GM19372 (cell line): ENCODE data around the gene NBAS.

Source experiments
- ATAC-seq: cut with Tn5 transposase; IDR thresholded peaks from one replicate; pipeline ENCODE4 v1.9.1; 2021; ENCODE audit warnings: mild to moderate bottlenecking, low read depth, moderate library complexity; ENCODE audit not compliant: unreplicated experiment

NBAS gene

DNA sequence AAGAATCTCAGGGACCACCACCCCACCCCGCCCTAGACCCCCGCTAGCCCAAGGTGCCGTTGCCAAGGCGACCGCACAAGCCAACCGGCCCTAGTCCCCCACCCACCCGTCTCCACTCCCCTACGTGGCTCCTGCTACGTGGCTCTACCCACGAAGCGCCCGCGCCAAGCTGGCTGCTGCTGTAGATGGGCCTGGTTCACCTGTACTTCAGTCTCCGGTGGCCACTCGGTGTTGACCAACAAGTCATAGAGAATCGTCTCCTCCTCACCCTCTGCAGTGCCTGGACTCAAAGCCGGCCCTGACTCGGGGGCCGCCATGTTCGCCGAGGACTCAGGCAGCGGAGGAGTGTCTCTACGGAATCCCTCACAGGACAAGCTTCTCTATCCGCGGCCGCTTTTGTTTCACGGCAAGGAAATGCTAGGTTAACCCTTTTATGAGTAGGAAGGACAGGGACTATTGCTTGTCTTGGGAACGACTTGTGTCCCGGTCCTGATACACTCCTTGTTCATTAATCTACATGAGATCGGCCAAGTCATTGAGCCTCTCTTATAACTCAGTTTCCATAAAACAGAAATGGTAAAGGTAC lies at the start of gene NBAS:
TSS of gene NBAS (minus strand) at position 347 of the 586 bp plus-strand sequence. CDS start at position 317, 30 bp downstream.
- ATAC-seq, result peak; percentile 85

DNA sequence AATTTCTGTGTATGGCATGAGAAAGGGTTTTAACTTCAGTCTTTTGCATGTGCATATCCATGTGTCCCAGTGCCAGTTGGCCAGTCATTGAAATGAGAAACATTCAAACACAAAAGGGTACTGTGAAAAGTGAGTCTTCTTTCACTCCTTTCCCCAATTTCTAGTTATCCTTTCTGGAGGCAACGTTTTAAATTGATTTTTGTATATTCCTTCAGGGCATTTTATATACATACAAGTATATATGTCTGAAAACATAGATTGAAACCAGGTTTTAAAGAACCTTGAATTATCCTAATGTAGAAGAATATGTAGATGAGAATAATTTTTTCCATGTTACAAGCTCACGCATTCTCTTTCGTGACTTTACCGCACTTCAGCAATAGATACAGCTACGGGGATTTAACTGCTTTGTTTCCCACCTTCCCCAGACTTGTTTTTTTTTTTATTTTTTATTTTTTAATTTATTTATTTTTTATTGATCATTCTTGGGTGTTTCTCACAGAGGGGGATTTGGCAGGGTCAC lies 49.4 kb upstream of the NBAS start:
- no peak for ATAC-seq

DNA sequence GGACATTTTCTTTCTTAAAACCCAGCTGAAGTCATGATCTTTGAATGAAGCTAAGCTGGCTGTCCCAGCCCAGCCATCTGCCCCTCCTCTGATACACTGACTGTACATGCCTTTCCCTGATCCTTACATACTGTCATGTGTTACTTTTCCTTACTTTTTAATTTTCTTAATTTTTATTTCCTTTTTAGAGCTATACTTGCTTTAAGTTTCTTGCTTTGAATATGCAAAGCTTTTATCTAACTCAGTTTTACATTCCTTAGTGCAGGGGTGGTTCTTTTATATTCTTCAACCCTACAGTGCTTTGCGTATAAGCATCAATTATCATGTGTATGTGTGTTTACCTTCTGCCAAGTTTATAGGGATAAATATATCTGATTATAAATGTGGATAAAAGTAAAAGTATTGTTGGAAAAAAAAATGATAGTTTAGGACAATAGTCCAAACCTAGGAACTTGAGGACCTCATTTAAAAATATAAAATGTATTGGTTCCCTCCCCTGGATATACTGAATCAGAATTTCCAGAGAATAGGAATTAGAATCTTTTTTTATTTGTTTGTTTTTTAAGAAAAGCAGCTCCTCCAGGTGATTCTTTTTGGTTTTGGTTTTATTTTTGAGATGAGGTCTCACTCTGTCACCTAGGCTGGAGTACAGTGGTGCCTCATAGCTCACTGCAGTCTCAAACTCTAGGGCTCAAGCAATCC lies 48.4 kb upstream of the NBAS start:
- ATAC-seq, result no peak

DNA sequence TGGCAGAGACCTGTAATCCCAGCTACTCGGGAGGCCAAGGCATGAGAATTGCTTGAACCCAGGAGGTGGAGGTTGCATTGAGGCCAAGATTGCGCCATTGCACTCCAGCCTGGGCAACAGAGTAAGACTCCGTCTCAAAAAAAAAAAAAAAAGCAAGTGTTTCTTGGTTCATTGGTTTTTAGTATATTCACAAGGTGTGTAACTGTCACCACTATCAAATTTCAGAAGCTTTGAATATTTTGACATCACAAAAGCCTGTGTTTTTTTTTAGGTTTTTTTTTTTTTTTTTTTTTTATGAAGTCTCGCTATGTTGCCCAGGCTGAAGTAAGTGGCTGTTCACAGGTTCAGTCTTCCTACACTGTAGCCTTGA lies 47.2 kb upstream of the NBAS start:
- no peak for ATAC-seq

DNA sequence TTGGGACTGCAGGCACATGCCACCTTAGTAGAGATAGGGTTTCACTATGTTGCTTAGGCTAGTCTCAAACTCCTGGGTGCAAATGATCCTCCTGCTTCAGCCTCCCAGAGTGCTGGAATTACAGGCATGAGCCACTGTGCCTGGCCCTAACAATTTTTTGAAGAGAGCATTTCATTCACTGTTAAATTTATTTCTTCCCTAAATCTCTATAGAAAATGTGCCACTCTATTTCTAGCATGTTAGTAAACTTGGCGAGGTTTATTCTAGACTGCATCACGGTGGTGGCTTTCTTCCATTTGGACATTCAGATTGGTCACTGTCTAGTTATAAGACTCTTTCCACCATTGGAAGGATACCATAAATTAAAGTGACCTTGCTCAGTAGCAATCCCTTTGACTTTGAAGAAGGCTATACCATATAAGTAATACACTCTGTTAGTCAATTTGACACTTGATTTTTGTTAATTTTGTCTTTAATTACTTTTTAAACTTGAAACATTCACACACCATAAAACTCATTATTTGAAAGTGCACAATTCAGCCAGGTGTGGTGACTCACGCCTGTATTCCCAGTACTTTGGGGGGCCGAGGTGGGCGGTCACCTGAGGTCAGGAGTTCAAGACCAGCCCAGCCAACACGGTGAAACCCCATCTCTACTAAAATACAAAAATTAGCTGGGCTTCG lies 46.7 kb upstream of the NBAS start:
- ATAC-seq, result no peak

DNA sequence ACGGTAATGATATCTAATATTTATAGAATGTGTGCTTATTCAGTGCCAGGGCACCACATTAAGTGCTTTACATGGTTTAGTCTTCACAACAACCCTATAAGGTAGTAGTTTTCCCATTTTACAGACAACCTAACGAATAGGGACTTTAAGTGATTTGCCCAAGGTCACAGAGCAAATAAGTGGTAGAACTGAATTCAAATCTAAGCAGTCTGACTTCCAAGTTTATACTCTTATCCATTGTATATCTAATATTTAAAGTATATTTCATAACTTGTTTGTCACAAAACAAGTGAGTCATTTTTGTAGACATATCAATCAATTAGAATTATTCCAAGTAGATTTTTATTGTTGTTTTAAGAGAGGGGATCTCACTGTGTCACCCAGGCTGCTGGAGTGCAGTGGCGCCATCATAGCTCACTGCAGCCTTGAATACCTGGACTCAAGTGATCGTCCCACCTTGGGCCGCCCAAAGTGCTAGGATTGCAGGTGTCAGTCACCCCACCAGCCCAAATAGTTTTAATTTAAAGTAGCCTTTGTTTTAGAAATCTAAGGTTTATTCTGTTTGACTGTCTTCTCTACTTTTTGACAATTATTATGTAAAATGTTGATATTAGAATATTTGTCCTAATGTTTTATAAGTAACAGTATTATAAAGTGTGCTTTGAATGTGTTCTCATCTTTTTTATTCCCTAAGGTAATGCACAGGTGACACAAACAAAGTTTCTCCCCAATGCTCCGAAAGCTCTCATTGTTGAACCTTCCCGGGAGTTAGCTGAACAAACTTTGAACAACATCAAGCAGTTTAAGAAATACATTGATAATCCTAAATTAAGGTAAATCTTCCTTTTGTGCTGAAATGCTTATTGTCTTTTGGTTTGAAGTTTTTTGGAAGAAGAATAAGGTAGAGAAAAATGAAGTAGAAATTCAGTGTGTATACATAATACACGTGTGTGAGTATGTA lies 45.6 kb upstream of the NBAS start:
- ATAC-seq, result no peak

DNA sequence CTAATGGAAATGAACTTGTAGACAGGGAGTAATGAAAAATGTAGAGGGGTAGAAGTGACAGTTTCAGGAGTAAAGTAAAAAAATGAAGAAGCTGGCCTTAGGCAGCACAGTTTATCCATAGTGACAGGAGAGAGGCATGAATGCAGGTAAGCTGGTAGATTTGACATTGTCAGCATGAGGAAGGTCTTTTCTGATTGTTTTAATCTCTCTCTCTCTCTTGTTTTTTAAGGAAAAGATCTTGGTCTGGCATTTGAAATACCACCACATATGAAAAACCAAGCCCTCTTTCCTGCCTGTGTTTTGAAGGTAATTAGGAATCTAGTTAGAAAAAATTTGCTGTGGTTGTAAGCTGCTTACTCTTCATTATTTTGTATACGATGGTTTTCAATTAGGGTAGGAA lies 44.6 kb upstream of the NBAS start:
- ATAC-seq, result no peak

DNA sequence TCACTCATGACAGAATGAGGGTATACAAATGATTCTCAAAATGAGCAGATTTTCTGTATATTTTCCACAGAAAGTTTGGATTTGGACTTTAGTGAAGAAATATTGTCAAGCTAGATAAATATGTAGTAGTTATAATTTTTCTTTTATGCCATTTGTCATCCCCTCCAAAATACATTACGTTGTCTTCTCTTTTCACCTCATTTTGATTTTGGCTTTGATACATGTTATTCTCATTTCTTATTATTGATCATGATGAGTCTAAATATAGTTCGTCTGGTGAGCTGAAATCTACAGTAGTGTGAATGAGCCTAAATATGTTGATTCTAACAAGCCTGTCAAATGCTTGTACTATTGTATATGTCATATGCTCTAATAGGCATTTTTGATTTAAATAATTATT lies 42.8 kb upstream of the NBAS start:
- ATAC-seq, result no peak

DNA sequence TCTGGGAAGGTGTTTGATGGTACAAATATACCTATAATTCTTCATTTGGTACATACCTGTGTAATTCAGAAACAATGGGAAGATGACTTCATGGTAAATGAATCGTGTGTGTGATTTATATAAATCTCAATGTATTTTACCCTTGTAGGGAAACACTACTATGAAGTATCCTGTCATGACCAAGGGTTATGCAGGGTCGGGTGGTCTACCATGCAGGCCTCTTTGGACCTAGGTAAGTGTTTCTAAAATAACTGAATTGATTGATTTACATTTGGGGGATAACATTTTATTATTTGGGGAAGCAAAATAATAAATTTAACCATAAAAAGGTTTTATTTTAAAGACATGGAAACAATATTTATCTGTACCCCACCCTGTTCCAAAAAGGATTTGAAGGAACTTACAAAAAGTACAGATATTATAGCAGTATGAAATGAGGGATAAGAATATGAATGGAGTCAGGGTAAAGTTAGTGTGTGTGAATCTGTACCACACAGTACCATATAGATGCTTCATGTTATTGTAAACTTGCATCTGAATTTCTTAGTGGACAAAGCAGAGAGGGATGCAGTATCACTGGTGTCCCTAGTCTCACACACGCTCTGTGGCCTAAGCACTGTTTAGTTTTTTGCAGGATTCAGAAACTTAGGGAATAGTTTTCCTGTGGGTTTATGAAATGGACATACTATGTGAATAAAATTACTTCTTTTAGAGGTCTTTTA lies 42.1 kb upstream of the NBAS start:
- no peak for ATAC-seq

DNA sequence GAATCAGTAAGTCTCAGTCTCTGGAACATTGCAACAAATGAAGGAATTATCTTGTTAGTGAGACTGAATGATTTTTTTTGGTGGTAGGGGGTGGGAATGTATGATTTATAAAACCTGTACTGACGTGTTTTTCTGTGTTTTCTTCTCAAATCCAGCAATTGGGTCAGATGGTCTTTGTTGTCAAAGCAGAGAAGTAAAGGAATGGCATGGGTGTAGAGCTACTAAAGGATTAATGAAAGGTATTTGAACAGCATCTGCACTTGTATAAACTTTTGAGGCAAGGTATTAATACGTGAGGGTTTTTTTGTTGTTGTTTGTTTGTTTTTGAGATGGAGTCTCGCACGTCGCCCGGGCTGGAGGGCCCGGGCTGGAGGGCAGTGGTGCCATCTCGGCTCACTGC lies 41.3 kb upstream of the NBAS start:
- no peak for ATAC-seq

DNA sequence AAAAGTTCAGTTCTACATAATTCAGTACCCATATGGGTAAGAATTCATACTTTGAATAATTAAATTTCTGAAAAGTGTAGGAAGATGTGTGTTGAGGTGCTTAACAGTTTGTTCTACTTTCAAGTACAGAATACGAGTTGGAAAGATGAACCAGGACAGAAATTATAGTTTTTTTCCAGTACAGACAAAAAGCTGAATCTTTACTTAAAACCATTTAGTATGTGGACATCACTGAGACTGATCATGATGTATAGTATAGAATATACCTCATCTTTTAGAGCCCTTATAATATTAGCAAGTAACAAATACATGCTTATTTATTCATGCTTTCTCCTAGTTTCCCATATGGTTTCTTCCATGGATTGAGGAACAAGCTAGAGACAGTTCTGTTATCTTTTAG lies 40.5 kb upstream of the NBAS start:
- ATAC-seq, result no peak

DNA sequence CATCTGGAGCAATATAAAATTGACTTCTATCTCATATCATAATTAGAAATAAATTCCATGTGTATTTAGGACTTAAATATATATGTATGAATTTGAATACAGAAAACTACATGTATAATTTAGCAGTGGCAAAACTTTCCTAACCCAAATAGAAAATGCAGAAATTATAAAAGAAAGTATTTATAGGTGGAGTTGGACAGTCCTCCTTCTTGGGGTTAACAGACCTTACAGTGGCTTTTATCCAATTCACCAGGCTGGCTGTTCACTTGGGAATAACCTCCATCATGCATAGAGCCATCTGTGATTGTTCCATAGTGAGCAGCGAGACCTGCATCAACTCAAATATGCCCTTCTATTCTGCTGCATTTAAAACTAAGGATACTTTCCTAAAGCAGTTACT lies 38.9 kb upstream of the NBAS start:
- ATAC-seq, result no peak

DNA sequence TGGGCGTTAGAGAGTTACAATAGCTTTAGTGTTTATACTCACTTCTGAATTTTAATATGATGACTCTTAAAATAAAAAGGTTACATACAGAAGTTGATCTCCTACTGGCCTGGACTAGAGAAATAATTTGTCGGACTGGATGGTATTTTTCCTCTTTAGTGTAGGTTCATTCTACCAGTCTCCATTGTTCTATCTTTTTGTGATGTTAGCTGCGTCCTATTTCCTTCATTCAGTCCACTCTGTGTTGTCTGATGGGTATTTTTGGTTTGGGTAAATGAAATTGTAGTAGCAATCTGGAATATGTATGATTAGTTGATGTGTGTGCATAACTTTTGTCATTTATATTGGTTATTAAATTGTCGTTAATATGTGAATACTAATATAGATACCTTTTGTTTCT lies 35.8 kb upstream of the NBAS start:
- no peak for ATAC-seq

DNA sequence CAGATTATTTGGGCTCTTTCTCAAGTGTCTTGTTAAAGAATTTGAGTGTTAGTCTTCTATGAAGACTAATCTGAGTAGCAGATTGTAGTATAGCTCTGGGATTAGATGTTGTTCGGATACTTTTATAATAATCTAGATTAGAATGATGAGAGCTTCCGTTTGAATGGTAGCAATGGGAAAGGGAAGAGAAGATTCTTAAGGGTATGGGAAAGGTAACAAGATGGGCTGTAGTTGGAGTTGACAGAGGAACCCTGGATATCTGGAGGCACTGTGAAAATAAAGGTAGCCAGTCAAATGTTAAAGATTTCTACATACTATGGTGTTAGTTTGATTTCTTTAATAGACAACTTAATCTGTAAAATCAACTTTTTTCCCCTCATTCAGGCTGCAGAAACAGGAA lies 35.2 kb upstream of the NBAS start:
- ATAC-seq, result no peak

DNA sequence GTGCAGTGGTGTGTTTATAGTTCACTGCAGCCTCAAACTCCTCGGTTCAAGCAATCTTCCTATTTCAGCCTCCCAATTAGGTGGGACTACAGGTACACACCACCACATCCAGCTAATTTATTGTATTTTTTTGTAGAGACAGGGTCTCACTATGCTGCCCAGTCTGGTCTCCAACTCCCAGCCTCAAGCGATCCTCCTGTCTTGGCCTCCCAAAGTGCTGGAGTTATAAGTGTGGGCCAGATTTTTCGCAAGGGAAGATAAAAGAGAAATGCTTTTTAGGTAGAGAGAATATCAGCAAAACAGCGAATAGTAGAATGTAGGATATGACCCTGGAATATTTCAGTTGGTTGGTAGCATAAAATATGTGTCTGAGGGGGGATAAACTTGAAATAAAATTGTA lies 34.8 kb upstream of the NBAS start:
- no peak for ATAC-seq

DNA sequence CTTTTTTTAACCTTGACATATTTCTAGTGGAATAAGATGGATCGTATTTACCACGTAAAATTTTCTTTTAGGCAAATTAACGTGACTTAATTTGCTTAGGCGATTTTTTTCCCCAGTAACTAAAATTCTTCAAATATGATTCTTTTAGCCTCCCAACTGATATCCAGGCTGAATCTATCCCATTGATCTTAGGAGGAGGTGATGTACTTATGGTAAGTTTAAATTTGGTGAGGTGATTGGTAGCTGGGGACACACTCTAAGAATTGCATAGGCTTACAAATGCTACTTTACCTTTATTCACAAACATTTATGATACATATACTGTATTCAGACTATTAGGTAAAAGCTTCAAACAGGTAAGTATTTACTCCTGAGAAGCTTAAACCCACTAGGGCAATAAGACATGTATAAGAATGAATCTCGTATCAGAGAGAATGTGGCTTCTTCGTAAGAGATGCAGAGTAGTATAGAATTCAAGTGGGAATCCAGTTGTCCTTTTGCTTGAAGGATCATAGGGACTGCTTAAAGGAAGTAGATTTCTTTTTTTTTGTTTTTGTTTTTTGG lies 34.3 kb upstream of the NBAS start:
- no peak for ATAC-seq

DNA sequence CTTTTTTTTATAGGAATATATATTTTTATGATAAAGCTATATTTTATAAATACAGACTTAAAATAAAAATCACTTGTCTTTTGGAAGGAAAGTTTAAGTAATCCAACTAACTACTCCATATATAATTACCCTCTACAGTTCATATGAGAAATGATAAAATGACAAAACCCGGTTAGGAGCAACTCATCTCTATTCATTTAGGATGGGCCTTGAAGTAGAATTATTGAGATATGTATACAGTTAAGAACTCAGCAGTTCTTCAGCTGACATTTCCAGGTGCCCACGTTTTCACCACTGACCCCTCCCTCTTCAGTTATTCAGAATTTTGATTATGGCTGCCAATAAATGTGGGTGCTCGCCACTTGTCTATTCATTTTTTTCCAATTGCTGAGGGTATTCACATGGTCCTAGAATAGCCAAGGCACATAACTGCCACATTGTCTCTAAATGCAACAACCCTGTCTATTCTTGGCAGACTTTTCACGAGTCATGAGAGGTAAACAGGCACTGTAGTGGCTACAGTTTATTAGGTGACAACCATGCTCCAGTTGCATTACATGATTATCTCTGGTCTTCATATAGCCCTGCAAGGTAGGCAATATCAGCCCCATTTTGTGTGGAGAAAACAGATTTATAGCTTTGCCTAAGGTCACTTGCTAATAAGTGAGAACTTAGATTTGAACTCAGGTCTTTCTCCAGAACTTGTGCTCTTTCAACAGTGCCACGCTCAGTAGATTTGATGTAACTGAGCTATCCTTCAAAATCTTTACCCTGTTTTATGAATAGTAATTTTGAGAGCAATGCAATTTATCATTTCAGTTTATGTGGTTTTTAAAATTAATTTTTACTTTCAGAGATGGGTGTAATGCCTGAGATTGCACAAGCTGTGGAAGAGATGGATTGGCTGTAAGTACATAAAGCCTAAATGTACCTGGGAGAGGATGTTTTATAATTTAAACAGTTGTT lies 33.4 kb upstream of the NBAS start:
- ATAC-seq, result no peak

DNA sequence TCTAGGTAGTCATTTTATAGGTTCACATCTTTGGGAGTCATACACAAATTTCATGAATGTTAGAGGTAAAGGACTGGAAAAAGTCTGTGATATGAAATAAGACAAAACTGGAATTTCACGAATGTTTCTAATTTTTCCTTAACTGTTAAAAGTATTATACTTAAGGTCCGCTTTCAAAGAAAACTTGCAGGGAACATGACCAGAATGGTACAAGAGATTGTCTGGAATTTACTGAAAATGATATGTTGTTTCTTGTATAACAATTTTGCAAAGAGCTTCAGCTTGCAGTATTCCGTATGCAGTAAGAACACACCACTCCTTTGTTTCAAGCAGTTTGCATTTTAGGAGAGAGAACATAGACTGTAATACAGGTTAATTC lies 32.2 kb upstream of the NBAS start:
- ATAC-seq, result no peak
